Right atrium auricular region (tissue), 2 donors: ENCODE data around the gene FCER2. TPM values are rescaled to one million over a fixed set of nuclear protein-coding genes. Genes with fewer than 3 reads are reported as not detected.

Source experiments
- DNase-seq: peaks from one replicate; pipeline ENCODE4 v3.0.0-alpha.2; 2019; ENCODE audit warnings: low spot score
- H3K27ac ChIP-seq, 2 donors: fragments of 200-600 bp; sonication (generic); 1 replicate in 1 of 2; 2 replicates in 1 of 2; pipeline ENCODE4 v1.5.1; 2016 to 2019
- H3K27me3 ChIP-seq, 2 donors: fragments of 200-600 bp; sonication (generic); one replicate each; pipeline versions ENCODE4 v1.5.1 to v1.6.0; 2017 to 2019
- H3K36me3 ChIP-seq: fragments of 200-600 bp; sonication (generic); one replicate; pipeline ENCODE4 v1.5.1; 2016
- H3K4me1 ChIP-seq, 2 donors: fragments of 200-600 bp; sonication (generic); one replicate each; pipeline versions ENCODE4 v1.5.1 to v1.6.0; 2017 to 2019
- H3K4me3 ChIP-seq, 2 donors: fragments of 200-600 bp; sonication (generic); 1 replicate in 1 of 2; 2 replicates in 1 of 2; pipeline ENCODE4 v1.5.1; 2017 to 2019; ENCODE audit warnings: mild to moderate bottlenecking in 1 of 2, moderate library complexity in 1 of 2
- H3K9me3 ChIP-seq, 2 donors: fragments of 200-600 bp; sonication (generic); one replicate each; pipeline ENCODE4 v1.5.1; 2019
- total RNA-seq, 2 donors: library from RNA; depleted of rRNA; stranded (reverse); fragments of >200 nt; gene quantifications; one replicate each; pipeline ENCODE4 v1.1.0, GENCODE V29; 2016
- TF ChIP-seq, protein P1 (sequence below), 2 donors: fragments of 200-600 bp; sonication (generic); IDR thresholded peaks; one replicate each; pipeline ENCODE4 v1.5.1; 2019; ENCODE audit warnings: antibody characterized with exemption in 2 of 2

The FCER2 gene
- total RNA-seq, 2 donors from 2014 or later = not detected

DNA sequence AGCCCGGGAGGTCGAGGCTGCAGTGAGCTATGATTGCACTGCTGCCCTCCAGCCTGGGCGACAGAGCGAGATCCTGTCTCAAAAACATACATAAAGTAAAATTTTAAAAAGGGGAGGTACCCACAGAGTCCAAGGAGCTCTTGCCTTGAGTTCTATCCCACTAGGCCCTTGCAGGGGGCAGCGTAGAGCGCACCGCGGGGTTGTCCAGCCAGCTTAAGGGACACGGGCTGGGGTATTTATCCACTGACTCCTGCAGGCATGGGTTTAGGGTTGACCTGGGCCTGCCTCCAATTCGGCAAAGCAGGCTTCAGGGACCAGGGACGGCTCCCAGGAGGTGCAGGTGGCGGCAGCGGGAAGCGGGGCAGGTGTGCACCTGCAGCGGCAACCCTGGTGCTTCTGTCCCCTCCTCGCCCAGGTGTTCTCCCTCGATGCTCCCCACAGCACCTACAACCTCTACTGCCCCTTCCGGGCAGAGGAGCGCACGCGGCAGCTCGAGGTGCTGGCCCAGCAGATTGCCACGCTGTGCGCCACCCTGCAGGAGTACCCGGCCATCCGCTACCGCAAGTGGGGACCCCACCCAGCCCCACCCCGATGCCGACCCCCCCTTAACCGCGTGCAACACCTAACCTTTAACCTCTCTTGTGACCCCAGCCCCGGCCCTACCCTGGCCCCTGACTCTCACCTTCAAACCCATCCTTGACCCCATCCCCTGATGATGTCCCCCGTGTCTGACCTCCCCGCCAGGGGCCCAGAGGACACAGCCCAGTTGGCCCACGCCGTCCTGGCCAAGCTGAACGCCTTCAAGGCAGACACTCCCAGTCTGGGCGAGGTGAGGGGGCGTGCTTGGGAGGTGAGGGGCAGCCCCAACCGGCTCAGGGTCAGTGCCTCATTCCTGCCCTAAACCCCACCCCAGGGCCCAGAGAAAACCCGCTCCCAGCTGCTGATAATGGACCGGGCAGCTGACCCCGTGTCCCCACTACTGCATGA lies 60.3 kb downstream of the FCER2 start:
- no peaks in the 10 kb centered on the region for H3K36me3 ChIP-seq
- DNase-seq = no peak
- H3K4me1 ChIP-seq = no peaks in the 10 kb centered on the region
- no peak overlapping the region for H3K27ac ChIP-seq
- no peaks in the 10 kb centered on the region for H3K9me3 ChIP-seq
- no peak overlapping the region for H3K4me3 ChIP-seq
- TF ChIP-seq, protein P1, sequence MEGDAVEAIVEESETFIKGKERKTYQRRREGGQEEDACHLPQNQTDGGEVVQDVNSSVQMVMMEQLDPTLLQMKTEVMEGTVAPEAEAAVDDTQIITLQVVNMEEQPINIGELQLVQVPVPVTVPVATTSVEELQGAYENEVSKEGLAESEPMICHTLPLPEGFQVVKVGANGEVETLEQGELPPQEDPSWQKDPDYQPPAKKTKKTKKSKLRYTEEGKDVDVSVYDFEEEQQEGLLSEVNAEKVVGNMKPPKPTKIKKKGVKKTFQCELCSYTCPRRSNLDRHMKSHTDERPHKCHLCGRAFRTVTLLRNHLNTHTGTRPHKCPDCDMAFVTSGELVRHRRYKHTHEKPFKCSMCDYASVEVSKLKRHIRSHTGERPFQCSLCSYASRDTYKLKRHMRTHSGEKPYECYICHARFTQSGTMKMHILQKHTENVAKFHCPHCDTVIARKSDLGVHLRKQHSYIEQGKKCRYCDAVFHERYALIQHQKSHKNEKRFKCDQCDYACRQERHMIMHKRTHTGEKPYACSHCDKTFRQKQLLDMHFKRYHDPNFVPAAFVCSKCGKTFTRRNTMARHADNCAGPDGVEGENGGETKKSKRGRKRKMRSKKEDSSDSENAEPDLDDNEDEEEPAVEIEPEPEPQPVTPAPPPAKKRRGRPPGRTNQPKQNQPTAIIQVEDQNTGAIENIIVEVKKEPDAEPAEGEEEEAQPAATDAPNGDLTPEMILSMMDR (IDR thresholded peaks at IDR 0.05) = no peak
- peaks cover 0 to 10% of the 10 kb centered on the region in 2 donors for H3K27me3 ChIP-seq

DNA sequence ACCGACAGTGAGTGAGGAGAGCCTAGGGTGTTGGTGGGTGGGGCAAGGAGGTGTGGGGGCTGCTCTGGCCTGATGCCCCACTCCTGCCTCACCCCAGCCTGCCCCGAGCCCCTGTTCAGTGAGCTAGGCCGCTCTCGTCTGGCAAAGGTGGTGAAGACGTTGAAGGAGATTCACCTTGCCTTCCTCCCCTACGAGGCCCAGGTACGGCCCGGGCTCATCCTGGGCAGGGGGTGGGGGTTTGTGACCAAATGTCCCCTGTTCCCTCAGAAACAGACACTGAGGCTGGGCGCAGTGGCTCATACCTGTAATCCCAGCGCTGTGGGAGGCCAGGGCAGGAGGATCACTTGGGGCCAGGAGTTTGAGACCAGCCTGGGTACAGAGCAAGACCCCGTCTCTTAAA lies 61.1 kb downstream of the FCER2 start:
- TF ChIP-seq, protein P1 (IDR thresholded peaks at IDR 0.05) = no peak
- peaks cover 0 to 10% of the 10 kb centered on the region in 2 donors for H3K27me3 ChIP-seq
- no peaks in the 10 kb centered on the region for H3K9me3 ChIP-seq
- no peaks in the 10 kb centered on the region for H3K36me3 ChIP-seq
- peaks cover 0 to 2% of the 10 kb centered on the region in 2 donors for H3K4me1 ChIP-seq
- no peak overlapping the region for H3K27ac ChIP-seq
- no peak for DNase-seq
- H3K4me3 ChIP-seq = no peak overlapping the region

DNA sequence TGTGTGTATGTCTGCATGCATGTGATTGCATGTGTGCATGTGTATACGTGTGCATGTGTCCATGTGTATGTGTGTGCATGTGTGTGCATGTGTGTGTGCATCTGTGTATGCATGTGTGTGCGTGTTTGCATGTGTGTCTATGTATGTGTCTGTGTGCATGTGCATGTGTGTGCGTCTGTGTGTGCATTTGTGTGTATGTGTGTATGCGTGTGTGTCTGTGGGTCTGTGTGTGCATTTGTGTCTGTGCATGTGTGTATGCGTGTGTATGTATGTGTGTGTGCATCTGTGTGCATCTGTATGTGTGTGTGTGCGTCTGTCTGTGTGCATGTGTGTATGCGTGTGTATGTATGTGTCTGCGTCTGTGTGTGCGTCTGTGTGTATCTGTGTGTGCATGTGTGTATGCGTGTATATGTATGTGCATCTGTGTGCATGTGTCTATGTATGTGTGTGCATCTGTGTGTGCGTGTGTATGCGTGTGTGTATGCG lies 62.0 kb downstream of the FCER2 start:
- no peaks in the 10 kb centered on the region for H3K9me3 ChIP-seq
- TF ChIP-seq, protein P1 (IDR thresholded peaks at IDR 0.05) = no peak
- H3K4me3 ChIP-seq = no peak overlapping the region
- peaks cover 0 to 6% of the 10 kb centered on the region in 2 donors for H3K4me1 ChIP-seq
- peaks cover 0 to 10% of the 10 kb centered on the region in 2 donors for H3K27me3 ChIP-seq
- H3K36me3 ChIP-seq = no peaks in the 10 kb centered on the region
- DNase-seq = no peak
- H3K27ac ChIP-seq = no peak overlapping the region

DNA sequence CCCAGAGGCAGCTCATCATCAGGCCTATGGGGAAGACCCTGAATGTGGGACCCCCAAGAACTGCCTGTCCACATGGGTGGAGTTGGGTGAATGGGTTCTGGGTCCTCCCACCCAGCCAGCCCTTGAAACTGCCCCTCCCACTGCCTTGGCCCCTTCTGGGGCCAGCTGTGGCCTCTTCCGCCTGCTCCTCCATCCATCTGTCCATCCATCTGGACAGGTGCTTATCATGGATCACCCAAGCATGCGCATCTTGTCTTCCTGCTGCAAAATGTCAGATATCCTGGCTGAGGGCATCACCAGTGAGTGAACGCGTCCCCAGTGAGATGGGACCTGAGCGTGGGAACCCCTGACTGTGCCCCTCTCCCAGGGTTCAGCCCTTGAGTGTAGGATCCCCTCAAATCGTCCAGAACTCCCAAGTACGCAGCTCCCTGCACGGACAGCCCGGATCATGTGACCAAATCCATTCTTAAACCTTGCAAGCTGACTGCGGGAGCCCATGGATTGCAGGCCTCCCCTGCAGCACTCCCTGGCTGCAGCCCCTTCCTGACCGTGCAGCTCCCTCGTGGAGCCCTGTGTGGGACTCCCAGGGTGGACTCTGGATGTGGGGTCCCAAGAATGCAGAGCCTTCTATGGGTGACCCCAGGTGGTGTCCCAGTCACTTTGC lies 63.0 kb downstream of the FCER2 start:
- H3K9me3 ChIP-seq = no peaks in the 10 kb centered on the region
- peaks cover 0 to 10% of the 10 kb centered on the region in 2 donors for H3K27me3 ChIP-seq
- H3K36me3 ChIP-seq = no peaks in the 10 kb centered on the region
- no peak for DNase-seq
- H3K4me3 ChIP-seq = no peak overlapping the region
- TF ChIP-seq, protein P1 (IDR thresholded peaks at IDR 0.05) = no peak
- no peak overlapping the region for H3K27ac ChIP-seq
- H3K4me1 ChIP-seq = peaks cover 0 to 6% of the 10 kb centered on the region in 2 donors

Other genes starting within 250 kb of the FCER2 start
- 1 to 10 TPM; 1.0 to 1.1 TPM for gene PEX11G, start 213.1 kb downstream of the FCER2 start, total RNA-seq
- gene ZNF358, start 186.0 kb downstream of the FCER2 start, total RNA-seq = 100 to 1,000 TPM; 109 to 119 TPM
- gene MCOLN1, start 179.5 kb downstream of the FCER2 start, total RNA-seq = 10 to 100 TPM; 11.2 to 13.0 TPM
- gene PNPLA6, start 166.4 kb downstream of the FCER2 start, total RNA-seq = 10 to 100 TPM; 45.3 to 70.6 TPM
- gene CAMSAP3, start 106.3 kb downstream of the FCER2 start, total RNA-seq = under 1 TPM; 0.26 to 0.55 TPM
- gene XAB2, start 72.6 kb downstream of the FCER2 start, total RNA-seq = 10 to 100 TPM; 21.5 to 25.9 TPM
- gene PET100, start 72.3 kb downstream of the FCER2 start, total RNA-seq = 10 to 100 TPM; 12.0 to 23.1 TPM
- not detected for gene PCP2, start 68.4 kb downstream of the FCER2 start, total RNA-seq
- gene STXBP2, start 65.0 kb downstream of the FCER2 start, total RNA-seq = 10 to 100 TPM in 1 of 2 donors, 1 to 10 TPM in 1; 6.4 to 14.9 TPM
- not detected for gene RETN, start 33.1 kb downstream of the FCER2 start, total RNA-seq
- 1 to 10 TPM in 1 of 2 donors, under 1 TPM in 1; 0.70 to 1.5 TPM for gene MCEMP1, start 25.0 kb downstream of the FCER2 start, total RNA-seq
- gene TRAPPC5, start 21.3 kb downstream of the FCER2 start, total RNA-seq = 10 to 100 TPM; 55.0 to 58.3 TPM
- gene CLEC4G, start 30.0 kb upstream of the FCER2 start, total RNA-seq = under 1 TPM in 1 of 2 donors, not detected in 1; 0.55 TPM
- 1 to 10 TPM in 1 of 2 donors, under 1 TPM in 1; 0.59 to 4.3 TPM for gene CD209, start 45.4 kb upstream of the FCER2 start, total RNA-seq
- gene CLEC4M, start 61.1 kb upstream of the FCER2 start, total RNA-seq = not detected
- gene EVI5L, start 128.1 kb upstream of the FCER2 start, total RNA-seq = 10 to 100 TPM; 14.2 to 17.4 TPM
- not detected for gene PRR36, start 172.3 kb upstream of the FCER2 start, total RNA-seq
- gene LRRC8E, start 186.4 kb upstream of the FCER2 start, total RNA-seq = 1 to 10 TPM; 1.5 to 2.1 TPM
- 10 to 100 TPM; 12.0 to 14.4 TPM for gene MAP2K7, start 201.7 kb upstream of the FCER2 start, total RNA-seq
- gene TGFBR3L, start 212.7 kb upstream of the FCER2 start, total RNA-seq = 10 to 100 TPM; 22.1 to 26.7 TPM
- 10 to 100 TPM; 14.1 to 16.5 TPM for gene SNAPC2, start 218.2 kb upstream of the FCER2 start, total RNA-seq
- 1 to 10 TPM; 1.7 to 4.2 TPM for gene CTXN1, start 224.0 kb upstream of the FCER2 start, total RNA-seq
- 10 to 100 TPM; 49.1 to 64.1 TPM for gene TIMM44, start 241.5 kb upstream of the FCER2 start, total RNA-seq